Stimulated activated naive CD8-positive, alpha-beta T cell treated with anti-CD3 and anti-CD28 coated beads, Interleukin-15, Interleukin-2, amounts not matched to agents 100 ng/mL and 50 ng/mL, for 24 hours (primary cell): Measurements from ENCODE around the gene OSTC.

ENCODE experiments used
- H3K27ac Mint-ChIP-seq: one replicate; pipeline ENCODE4 v1.8.0; 2021; ENCODE audit warnings: mild to moderate bottlenecking, mixed read lengths
- H3K27me3 Mint-ChIP-seq: one replicate; pipeline ENCODE4 v1.8.0; 2021; ENCODE audit warnings: mixed read lengths
- H3K36me3 Mint-ChIP-seq: one replicate; pipeline ENCODE4 v1.8.0; 2021; ENCODE audit warnings: low read depth, mixed read lengths
- H3K4me1 Mint-ChIP-seq: one replicate; pipeline ENCODE4 v1.8.0; 2021; ENCODE audit warnings: low read depth, mixed read lengths
- H3K4me3 Mint-ChIP-seq: one replicate; pipeline ENCODE4 v1.8.0; 2021; ENCODE audit warnings: mild to moderate bottlenecking, mixed read lengths
- H3K9me3 Mint-ChIP-seq: one replicate; pipeline ENCODE4 v1.8.0; 2021; ENCODE audit warnings: mixed read lengths

OSTC gene

DNA sequence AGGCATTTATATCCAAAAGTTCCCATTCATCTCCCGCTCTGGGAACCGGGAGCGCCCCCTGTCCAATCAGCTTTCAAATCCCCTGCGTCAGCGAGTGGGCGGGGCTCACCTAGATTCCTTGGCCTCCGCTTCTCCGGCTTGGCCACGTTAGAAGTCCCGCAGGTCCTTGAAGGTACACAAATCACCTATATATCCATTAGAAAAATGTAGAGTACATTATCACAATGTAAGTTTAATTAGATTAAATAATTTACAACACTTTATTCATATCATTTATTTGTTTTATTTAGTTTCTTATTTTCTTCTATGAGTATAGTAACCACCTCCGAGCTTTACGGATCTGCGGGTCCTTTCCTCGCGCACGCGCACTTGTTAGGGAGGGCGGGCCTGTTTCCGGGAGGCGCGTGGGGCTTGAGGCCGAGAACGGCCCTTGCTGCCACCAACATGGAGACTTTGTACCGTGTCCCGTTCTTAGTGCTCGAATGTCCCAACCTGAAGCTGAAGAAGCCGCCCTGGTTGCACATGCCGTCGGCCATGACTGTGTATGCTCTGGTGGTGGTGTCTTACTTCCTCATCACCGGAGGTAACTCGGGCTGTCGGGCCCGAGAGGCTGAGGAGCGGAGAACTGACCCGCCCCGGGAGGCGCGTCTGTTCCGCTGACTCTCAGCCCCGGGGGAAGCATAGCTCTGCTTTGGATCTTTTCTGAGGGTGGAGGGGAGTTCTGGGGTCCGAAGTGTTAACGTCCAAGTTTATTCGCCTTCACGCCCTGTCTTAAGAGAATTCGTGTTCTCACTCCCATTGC, at the start of gene OSTC:
Gene OSTC, plus strand, starts transcription at position 388 of the 802 bp plus-strand sequence. Its CDS starts 57 bp downstream, at position 445.
- Mint-ChIP-seq H3K9me3 (no peaks in the 10 kb centered on the region), H3K36me3 (peaks cover 21% of the 10 kb centered on the region), H3K27me3 (no peaks in the 10 kb centered on the region), H3K4me1 (peaks cover 35% of the 10 kb centered on the region), H3K4me3 (peak within 1 kb of the TSS; percentile 94), H3K27ac (peak within 1 kb of the TSS; percentile 92)

DNA sequence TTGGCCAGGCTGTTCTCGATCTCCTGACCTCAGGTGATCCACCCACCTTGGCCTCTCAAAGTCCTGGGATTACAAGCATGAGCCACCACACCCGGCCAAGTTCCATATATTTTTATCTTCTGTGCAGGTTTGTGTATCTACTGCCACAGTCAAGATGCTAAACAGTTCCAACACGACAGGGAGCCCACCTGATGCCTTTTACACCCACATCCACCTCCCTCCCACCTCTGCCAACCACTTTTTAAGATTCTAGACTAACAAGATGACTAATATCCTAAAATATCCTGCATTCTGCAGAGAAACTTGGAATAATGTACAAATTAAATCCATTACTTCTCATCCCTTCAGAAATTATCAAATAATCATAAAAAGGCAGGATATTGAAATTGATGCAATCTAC, 49.3 kb upstream of the OSTC start:
- peaks cover 9% of the 10 kb centered on the region for H3K36me3 Mint-ChIP-seq
- H3K27ac Mint-ChIP-seq: no peak overlapping the region
- H3K4me3 Mint-ChIP-seq: no peak overlapping the region
- peaks cover 16% of the 10 kb centered on the region for H3K4me1 Mint-ChIP-seq
- H3K9me3 Mint-ChIP-seq: no peaks in the 10 kb centered on the region
- H3K27me3 Mint-ChIP-seq: no peaks in the 10 kb centered on the region

DNA sequence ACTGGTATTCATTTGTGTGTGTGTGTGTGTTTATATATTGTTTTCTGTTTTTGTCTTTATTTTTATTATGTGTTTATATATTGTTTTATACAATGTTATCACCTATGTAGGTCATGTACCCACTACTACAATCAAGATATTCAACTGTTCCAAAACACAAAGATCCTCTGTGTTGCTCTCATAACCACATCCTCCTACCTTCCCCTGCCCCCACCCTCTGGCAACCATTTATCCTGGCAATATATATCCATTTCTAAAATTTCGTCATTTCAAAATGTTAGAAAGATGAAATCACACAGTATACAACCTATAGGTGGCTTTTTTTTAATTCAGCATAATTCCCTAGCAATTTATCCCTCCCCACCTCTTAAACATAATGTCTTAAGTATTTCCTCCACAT, 48.9 kb upstream of the OSTC start:
- H3K27ac Mint-ChIP-seq: no peak overlapping the region
- no peaks in the 10 kb centered on the region for H3K9me3 Mint-ChIP-seq
- no peak overlapping the region for H3K4me3 Mint-ChIP-seq
- H3K4me1 Mint-ChIP-seq: peaks cover 16% of the 10 kb centered on the region
- peaks cover 9% of the 10 kb centered on the region for H3K36me3 Mint-ChIP-seq
- H3K27me3 Mint-ChIP-seq: no peaks in the 10 kb centered on the region

DNA sequence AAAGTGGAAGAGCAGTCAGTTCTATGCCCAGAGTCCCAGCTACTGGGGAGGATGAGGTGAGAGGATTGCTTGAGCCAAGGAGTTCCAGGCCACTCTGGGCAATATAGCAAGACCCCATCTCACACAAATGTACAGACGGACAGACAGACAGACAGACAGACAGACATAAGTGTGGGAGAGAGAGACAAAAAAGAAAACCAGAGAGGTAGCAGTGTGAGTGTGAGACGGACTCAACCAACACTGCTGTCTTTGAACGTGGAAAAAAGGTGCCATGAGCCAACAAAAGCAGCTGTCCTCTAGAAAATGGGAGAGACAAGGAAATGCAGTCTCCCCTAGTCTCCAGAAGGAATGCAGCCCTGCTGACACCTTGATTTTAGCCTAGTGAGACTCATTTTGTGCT, 48.2 kb upstream of the OSTC start:
- H3K9me3 Mint-ChIP-seq: no peaks in the 10 kb centered on the region
- no peaks in the 10 kb centered on the region for H3K27me3 Mint-ChIP-seq
- peak overlapping the region; percentile 29 for H3K27ac Mint-ChIP-seq
- H3K4me1 Mint-ChIP-seq: peaks cover 16% of the 10 kb centered on the region
- no peak overlapping the region for H3K4me3 Mint-ChIP-seq
- H3K36me3 Mint-ChIP-seq: peaks cover 13% of the 10 kb centered on the region

DNA sequence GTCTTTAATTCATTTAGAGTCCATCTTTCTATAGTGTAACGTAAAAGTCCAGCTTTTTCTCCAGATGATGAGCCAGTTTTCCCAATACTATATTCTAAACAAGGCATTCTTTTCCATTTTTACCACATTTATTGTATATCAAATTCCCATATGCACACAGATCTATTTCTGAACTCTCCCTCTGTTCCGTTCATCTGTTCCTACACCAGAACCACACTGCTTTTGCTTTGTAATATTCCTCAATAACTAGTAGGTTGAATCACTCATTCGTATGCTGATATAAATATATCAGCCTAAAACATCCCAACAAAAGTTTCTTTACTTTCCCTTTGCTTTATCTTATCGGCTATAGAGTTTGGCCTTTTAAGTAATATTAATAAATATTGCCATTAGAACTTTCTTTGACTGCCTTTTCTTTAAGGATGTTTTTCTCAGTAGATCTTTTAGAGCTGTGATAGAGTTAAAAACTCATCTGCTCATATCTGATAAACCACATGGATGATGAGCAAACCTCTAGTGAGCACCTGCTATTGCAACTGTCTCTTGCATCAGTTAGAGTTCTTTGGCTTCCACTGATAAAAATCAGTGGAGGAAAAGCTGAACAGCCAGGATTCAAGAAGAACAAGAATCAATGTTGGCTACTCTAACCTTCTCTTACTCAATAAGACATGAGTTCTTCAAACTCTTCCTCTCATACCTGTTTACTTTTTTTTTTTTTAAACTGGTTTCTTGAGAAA, 43.2 kb upstream of the OSTC start:
- Mint-ChIP-seq H3K4me3 (no peak overlapping the region), H3K27me3 (no peaks in the 10 kb centered on the region), H3K4me1 (peaks cover 9% of the 10 kb centered on the region), H3K36me3 (peaks cover 20% of the 10 kb centered on the region), H3K9me3 (no peaks in the 10 kb centered on the region), H3K27ac (no peak overlapping the region)

DNA sequence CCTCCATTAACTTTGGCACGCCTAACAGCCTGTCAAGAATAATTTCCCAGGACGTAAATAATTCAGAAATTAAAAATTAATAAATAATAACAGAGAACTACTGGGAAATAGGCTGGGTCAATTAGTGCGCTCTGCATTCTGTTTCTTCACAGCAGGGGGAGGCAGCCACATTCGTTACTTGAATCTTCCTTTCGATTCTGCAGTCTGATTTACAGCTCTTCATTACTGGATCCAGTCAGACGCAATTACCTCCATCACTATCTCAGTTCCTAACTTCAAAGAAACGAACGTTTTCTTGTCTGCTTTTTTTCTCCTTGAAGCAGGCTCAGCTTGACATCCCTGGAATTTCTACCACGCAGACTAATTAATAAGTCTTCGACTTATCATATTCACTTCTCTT, 39.0 kb upstream of the OSTC start:
- no peaks in the 10 kb centered on the region for H3K27me3 Mint-ChIP-seq
- no peak overlapping the region for H3K4me3 Mint-ChIP-seq
- H3K9me3 Mint-ChIP-seq: no peaks in the 10 kb centered on the region
- H3K36me3 Mint-ChIP-seq: peaks cover 25% of the 10 kb centered on the region
- peaks cover 10% of the 10 kb centered on the region for H3K4me1 Mint-ChIP-seq
- no peak overlapping the region for H3K27ac Mint-ChIP-seq

DNA sequence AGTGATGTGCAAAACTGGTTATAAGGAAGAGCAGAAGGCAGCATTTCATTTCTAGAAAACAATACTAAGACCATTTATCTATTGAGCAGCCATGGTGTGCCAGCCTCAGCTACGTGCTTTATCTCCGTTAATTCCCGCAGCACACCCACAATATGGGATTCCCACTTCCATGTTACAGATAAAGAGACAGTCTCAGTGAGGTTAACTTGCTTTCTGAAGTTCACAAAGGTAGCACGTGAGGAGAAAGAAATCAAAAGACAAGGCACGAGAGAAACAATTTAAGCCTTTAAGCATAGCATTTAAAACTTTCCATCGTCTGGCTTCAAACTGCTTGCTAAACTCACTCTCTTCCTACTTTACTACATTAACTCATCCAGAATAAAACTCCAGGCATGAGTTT, 38.0 kb upstream of the OSTC start:
- H3K27me3 Mint-ChIP-seq: no peaks in the 10 kb centered on the region
- peaks cover 10% of the 10 kb centered on the region for H3K4me1 Mint-ChIP-seq
- peaks cover 27% of the 10 kb centered on the region for H3K36me3 Mint-ChIP-seq
- H3K27ac Mint-ChIP-seq: no peak overlapping the region
- H3K9me3 Mint-ChIP-seq: no peaks in the 10 kb centered on the region
- peak overlapping the region; percentile 31 for H3K4me3 Mint-ChIP-seq

DNA sequence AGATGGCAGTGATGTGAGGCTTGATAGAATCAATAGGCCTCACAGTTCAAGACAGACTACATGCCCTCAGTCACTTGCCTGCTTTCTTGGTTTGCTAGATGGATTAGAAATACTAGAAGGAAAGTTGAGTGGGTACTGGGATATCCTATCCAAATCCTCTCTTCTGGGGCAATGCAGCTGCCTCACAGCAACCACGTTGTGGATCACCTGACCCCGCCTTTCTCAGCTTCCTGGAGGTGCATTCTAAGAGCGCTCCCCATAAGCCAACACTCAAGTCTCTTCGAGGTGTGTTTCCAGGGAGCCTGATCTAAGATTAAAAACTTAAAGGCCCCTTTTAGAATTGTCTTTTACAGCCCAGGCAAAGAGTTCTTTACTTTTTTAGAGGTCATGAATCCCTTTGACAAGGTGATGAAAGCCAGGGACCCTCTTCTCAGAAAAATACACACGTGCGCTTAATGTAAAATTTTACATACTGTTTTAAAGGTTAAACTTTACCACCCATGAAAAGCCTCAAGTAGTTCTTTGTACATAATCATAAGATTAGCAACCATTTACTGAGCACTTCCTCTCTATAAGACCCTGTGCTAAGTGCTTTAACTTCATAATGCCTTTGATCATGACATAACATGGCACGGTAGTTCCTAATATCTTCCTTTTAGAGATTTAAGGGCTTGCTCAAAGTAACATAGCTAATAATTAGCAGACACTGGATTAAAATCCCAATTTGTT, 30.9 kb upstream of the OSTC start:
- Mint-ChIP-seq H3K36me3 (peaks cover 65% of the 10 kb centered on the region), H3K4me3 (peak overlapping the region; percentile 94), H3K27me3 (no peaks in the 10 kb centered on the region), H3K9me3 (no peaks in the 10 kb centered on the region), H3K4me1 (peaks cover 46% of the 10 kb centered on the region), H3K27ac (peak overlapping the region; percentile 99)

DNA sequence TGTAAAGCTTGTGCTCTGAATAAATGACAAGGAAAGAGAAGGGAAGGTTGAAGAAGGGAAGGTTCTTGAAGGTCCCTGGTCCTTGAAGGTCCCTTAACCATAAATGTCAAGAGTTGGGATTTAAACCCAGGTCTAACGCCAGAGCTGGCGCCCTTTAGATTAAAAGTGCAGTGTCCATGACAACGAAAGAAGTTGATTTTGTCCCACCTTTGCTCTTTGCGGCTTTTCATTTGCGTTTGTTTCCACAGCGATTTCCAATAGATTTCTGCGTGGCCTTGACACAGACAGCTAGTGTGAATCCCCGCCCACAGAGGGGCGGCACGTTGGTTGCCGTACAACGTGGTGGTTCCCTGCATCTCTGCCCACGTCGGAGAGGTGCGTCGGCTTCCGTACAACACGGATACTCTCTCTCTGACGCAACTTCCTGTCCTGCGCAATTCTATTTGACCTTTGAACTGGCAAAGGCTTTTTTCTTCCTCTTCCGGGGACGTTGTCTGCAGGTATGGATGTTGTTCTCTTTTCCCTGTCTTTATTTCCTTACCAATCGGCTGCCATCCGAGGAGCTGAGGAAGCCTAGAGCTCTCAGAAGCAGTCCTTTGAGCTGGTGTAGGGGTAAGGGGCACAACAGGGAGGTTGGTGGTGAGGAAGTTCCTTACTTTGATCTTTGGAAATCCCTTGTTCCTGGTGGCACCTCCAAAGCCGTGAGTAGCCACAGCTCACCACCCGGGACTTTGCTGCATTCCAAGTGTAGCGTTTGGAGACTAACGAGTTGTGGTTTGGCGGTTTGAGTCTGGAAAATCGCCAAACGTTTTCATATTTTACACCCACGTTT, 30.1 kb upstream of the OSTC start, which contains the start of gene RPL34:
Gene RPL34, plus strand, starts transcription at position 476 of the 832 bp plus-strand sequence. CDS start 1,384 bp downstream, outside the sequence.
- Mint-ChIP-seq H3K4me1 (peaks cover 54% of the 10 kb centered on the region), H3K9me3 (no peaks in the 10 kb centered on the region), H3K27ac (peak within 1 kb of the TSS; percentile 99), H3K36me3 (peaks cover 68% of the 10 kb centered on the region), H3K4me3 (peak within 1 kb of the TSS; percentile 94), H3K27me3 (no peaks in the 10 kb centered on the region)

DNA sequence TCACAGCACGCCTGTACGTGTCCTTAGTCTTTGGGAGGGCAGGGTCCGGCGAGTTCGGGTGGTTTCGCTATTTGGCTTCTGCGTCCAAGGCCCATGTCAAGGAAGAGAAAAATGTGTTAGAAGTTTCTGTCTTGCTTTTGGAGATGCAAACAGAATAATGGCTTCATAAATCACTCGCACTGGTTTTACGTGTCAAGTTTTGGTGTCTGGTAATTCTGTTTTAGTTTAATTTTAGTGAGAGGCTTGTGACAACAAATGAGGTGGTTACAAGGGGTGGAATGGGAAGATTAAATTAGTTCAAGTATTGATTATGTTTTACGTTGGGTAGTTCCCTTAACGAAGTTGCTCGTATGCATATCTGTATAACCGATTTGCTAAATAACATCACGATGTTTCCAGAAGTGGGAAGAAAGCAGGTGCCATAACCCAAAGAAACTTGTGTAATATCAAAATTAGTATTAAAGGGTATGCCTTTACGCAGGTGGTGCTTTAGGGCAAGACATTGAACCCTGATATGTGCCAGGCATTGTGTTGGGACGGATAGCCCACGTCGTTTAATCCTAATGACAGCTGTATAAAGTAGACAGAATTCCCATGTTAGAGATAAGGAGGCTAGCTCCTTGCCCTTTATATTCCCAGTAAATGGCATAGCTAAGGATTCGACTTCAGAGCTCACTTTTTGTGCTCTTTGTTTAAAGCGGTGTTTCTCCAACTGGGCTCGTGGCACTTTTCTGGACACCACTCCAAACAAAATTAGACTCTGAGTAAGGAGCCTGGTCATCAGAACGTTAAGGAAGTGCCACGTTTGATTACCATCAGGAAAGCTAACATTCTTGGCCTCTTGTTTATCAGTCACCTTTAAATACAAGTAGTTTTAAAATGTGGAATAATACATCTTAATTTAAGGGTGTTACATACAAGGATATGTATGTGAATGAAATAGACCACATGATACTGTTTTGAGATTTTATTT, 29.2 kb upstream of the OSTC start:
- Mint-ChIP-seq H3K27me3 (no peaks in the 10 kb centered on the region), H3K4me1 (peaks cover 59% of the 10 kb centered on the region), H3K36me3 (peaks cover 71% of the 10 kb centered on the region), H3K27ac (peak overlapping the region; percentile 99), H3K9me3 (no peaks in the 10 kb centered on the region), H3K4me3 (peak overlapping the region; percentile 94)

DNA sequence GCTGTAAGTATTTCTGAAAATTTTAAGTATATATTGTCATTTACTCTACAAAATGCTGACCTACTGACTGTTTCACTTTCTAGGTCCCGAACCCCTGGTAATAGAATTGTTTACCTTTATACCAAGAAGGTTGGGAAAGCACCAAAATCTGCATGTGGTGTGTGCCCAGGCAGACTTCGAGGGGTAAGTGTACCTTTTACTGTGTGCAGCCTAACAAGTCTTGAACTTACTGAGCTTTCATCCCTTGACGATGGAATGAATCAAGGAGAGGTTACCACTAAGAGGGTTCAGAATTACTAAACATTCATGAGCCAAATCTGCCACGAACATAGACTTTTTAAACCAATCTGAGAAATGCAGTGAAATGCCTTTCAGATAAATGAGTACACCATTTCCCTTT, 28.4 kb upstream of the OSTC start:
- Mint-ChIP-seq H3K36me3 (peaks cover 69% of the 10 kb centered on the region), H3K27ac (peak overlapping the region; percentile 99), H3K9me3 (no peaks in the 10 kb centered on the region), H3K4me1 (peaks cover 63% of the 10 kb centered on the region), H3K4me3 (peak overlapping the region; percentile 94), H3K27me3 (no peaks in the 10 kb centered on the region)

DNA sequence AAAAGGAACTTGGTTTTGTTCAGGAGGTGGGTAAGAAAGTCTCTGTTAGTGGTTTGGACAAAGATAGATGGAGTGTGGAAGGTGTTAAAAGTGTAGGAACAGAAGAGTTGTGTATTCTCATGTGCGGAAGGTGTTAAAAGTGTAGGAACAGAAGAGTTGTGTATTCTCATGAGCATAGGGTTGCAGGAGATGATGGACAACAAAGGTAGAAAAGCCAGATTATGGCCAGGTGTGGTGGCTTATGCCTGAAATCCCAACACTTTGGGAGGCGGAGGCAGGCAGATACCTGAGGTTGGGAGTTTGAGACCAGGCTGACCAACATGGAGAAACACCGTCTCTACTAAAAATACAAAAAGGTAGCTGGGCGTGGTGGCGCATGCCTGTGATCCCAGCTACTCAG, 27.6 kb upstream of the OSTC start:
- Mint-ChIP-seq H3K4me3 (peak overlapping the region; percentile 94), H3K27ac (peak overlapping the region; percentile 99), H3K27me3 (no peaks in the 10 kb centered on the region), H3K4me1 (peaks cover 63% of the 10 kb centered on the region), H3K9me3 (no peaks in the 10 kb centered on the region), H3K36me3 (peaks cover 73% of the 10 kb centered on the region)

DNA sequence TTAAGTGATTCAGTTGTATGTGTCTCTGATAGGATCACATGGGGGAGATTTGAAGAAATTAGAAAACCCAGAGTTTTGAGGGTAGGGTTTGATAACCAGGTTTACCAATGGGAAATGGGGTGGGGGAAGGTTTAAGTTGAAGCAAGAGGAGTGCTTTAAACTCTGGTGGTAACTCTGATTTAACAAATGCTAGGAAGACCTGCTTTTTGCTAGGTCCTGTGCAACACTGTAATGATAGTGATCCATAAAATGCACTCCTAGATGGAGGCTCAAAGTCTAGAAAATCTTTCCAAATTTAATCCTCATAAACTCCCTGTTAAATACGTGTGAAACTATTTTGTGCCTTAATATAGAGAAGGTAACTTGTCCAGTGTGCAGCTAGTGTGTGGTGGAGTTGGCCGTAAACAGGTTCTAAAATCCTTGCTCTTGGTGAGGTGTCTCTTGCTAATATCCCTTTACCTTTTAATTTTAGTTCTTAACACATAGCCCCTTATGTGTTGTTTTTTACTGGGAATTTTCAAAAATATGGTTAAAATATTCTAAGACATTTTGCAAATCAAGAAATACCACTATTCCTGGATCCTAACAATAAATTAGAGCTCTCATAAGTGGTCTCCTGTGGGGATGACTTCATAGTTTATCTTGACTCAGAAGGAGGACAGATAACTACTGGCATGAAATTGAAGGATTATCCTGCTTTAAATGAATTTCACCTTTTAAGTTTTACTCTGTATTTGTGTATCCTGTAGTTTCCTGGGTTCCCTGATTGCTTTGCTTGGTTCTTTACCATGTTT, 25.9 kb upstream of the OSTC start:
- H3K4me3 Mint-ChIP-seq: peak overlapping the region; percentile 94
- H3K9me3 Mint-ChIP-seq: no peaks in the 10 kb centered on the region
- peaks cover 86% of the 10 kb centered on the region for H3K36me3 Mint-ChIP-seq
- H3K4me1 Mint-ChIP-seq: peaks cover 57% of the 10 kb centered on the region
- no peaks in the 10 kb centered on the region for H3K27me3 Mint-ChIP-seq
- peak overlapping the region; percentile 99 for H3K27ac Mint-ChIP-seq
